Left lung (tissue), 10 donors: ENCODE measurements around the gene TMPRSS15. TPM values are rescaled to one million over a fixed set of nuclear protein-coding genes. Genes with fewer than 3 reads are reported as not detected.

Source experiments
- ATAC-seq: fragments of 200-7000 bp; cut with Tn5 transposase; one replicate; pipeline ENCODE4 v1.9.1; 2020; ENCODE audit warnings: moderate library complexity
- DNase-seq, 4 donors: peaks; one replicate each; pipeline ENCODE4 v3.0.0-alpha.2; 2013 to 2020
- H3K27ac ChIP-seq, 2 donors: fragments of 200-600 bp; sonication (generic) in 1 of 2; one replicate each; pipeline versions ENCODE4 v1.5.0 to v1.8.0; 2020 to 2021
- H3K27me3 ChIP-seq, 2 donors: fragments of 200-600 bp; sonication (generic) in 1 of 2; one replicate each; pipeline versions ENCODE4 v1.5.0 to v1.8.0; 2020 to 2021
- H3K36me3 ChIP-seq, 2 donors: fragments of 200-600 bp; sonication (generic) in 1 of 2; one replicate each; pipeline versions ENCODE4 v1.5.0 to v1.8.0; 2020 to 2021
- H3K4me1 ChIP-seq, 2 donors: fragments of 200-600 bp; one replicate each; pipeline ENCODE4 v1.8.0; 2021
- H3K4me3 ChIP-seq, 2 donors: fragments of 200-600 bp; sonication (generic) in 1 of 2; one replicate each; pipeline versions ENCODE4 v1.5.0 to v1.8.0; 2020 to 2021; ENCODE audit warnings: mild to moderate bottlenecking in 1 of 2
- H3K9me3 ChIP-seq, 2 donors: fragments of 200-600 bp; sonication (generic) in 1 of 2; one replicate each; pipeline versions ENCODE4 v1.5.0 to v1.8.0; 2020 to 2021
- intact Hi-C, 2 donors: fragments of 100-400 bp; cut with DNase I; formaldehyde crosslinking; loops; one replicate each; pipeline versions ENCODE4 v1.11.2 to v1.14.2; 2022
- polyA plus RNA-seq, 6 donors: library from polyadenylated mRNA; unstranded; fragments of 120-200 nt; gene quantifications; one replicate each; pipeline ENCODE4 v1.2.1, GENCODE V29; 2013; ENCODE audit not compliant: insufficient read length in 6 of 6
- total RNA-seq, 2 donors: library from RNA; stranded (reverse); fragmentation: NEBNext Ultra II Directional; extraction: Animal tissue kit (Norgen Biotek cat#: 25700); gene quantifications; one replicate each; pipeline ENCODE4 v1.2.1, GENCODE V29; 2021
- TF ChIP-seq, protein P1 (sequence below), 2 donors: fragments of 200-600 bp; sonication (generic) in 1 of 2; IDR thresholded peaks; one replicate each; pipeline versions ENCODE4 v1.5.0 to v1.8.0; 2021; ENCODE audit warnings: antibody characterized with exemption in 2 of 2
- donor health status: DM: no; HTN: yes; CAD: no.
- donor health status: DM: no; HTN: no; CAD: no.

Gene TMPRSS15
- total and polyA plus RNA-seq, 8 donors = 0.04 TPM; not detected in 7

DNA sequence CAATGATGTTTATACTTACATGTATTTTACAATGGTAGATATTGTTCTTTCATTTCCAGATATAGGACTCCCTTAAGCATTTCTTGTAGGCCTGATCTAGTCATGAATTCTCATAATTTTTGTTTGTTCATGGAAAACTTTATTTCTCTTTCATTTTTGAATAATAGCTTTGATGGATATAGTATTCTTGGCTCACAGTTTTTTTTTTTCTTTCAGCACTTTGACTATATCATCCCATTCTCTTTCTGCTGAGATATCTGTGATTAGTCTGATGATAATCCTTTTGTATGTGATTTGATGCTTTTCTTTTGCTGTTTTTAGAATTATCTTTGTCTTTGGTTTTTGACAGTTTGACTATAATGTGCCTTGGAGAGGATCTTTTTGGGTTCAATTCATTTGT, 183.1 kb downstream of the TMPRSS15 start:
- no peak for DNase-seq
- ATAC-seq = no peak
- TF ChIP-seq, protein P1, sequence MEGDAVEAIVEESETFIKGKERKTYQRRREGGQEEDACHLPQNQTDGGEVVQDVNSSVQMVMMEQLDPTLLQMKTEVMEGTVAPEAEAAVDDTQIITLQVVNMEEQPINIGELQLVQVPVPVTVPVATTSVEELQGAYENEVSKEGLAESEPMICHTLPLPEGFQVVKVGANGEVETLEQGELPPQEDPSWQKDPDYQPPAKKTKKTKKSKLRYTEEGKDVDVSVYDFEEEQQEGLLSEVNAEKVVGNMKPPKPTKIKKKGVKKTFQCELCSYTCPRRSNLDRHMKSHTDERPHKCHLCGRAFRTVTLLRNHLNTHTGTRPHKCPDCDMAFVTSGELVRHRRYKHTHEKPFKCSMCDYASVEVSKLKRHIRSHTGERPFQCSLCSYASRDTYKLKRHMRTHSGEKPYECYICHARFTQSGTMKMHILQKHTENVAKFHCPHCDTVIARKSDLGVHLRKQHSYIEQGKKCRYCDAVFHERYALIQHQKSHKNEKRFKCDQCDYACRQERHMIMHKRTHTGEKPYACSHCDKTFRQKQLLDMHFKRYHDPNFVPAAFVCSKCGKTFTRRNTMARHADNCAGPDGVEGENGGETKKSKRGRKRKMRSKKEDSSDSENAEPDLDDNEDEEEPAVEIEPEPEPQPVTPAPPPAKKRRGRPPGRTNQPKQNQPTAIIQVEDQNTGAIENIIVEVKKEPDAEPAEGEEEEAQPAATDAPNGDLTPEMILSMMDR (IDR thresholded peaks at IDR 0.05) = no peak
- H3K36me3 ChIP-seq = no peaks in the 10 kb centered on the region
- peaks cover 0 to 41% of the 10 kb centered on the region in 2 donors for H3K9me3 ChIP-seq
- no peaks in the 10 kb centered on the region for H3K27me3 ChIP-seq
- no peak overlapping the region for H3K27ac ChIP-seq
- no peak overlapping the region for H3K4me3 ChIP-seq
- intact Hi-C loops = no loop called here
- no peaks in the 10 kb centered on the region for H3K4me1 ChIP-seq

Other genes starting within 250 kb of the TMPRSS15 start
- under 1 TPM; 0.32 to 0.37 TPM for gene CHODL, start 159.0 kb downstream of the TMPRSS15 start, total RNA-seq
- 1 to 10 TPM in 5 of 6 donors, under 1 TPM in 1; 0.99 to 4.5 (median 2.3) TPM for gene CHODL, start 159.0 kb downstream of the TMPRSS15 start, polyA plus RNA-seq